GM23338 (cell line): Measurements from ENCODE around the gene GTF2H1. TPM values are rescaled to one million over a fixed set of nuclear protein-coding genes. Genes with fewer than 3 reads are reported as not detected.

Experiments used
- ATAC-seq: fragments of 200-7000 bp; cut with Tn5 transposase; 3 replicates; pipeline ENCODE4 v1.9.1; 2020
- DNase-seq: peaks from one replicate; pipeline ENCODE4 v3.0.0-alpha.2; 2015; ENCODE audit warnings: low spot score
- H2AFZ ChIP-seq: fragments of 200-600 bp; sonication (generic); 2 replicates; pipeline ENCODE4 v1.8.0; 2016; ENCODE audit warnings: antibody characterized with exemption, mild to moderate bottlenecking, moderate library complexity
- H3F3A ChIP-seq: fragments of 200-600 bp; sonication (generic); replicated peaks from 2 replicates; pipeline ENCODE4 v1.8.0; 2017; ENCODE audit warnings: antibody characterized with exemption, mixed run types, low read depth
- H3K27ac ChIP-seq: fragments of 200-600 bp; sonication (generic); 2 replicates; pipeline ENCODE4 v1.6.1; 2016; ENCODE audit warnings: low read depth
- H3K27me3 ChIP-seq: fragments of 200-600 bp; sonication (generic); 2 replicates; pipeline ENCODE4 v1.8.0; 2016; ENCODE audit warnings: mild to moderate bottlenecking, mixed run types, moderate library complexity; ENCODE audit not compliant: insufficient read depth
- H3K36me3 ChIP-seq: fragments of 200-600 bp; sonication (generic); 2 replicates; pipeline ENCODE4 v1.8.0; 2016; ENCODE audit warnings: mild to moderate bottlenecking; ENCODE audit not compliant: insufficient read depth
- H3K4me1 ChIP-seq: fragments of 200-600 bp; sonication (generic); 2 replicates; pipeline ENCODE4 v1.8.0; 2016; ENCODE audit warnings: mild to moderate bottlenecking, moderate library complexity; ENCODE audit not compliant: insufficient read depth
- H3K4me2 ChIP-seq: fragments of 200-600 bp; sonication (generic); 2 replicates; pipeline ENCODE4 v1.7.1; 2017; ENCODE audit warnings: mixed run types
- H3K4me3 ChIP-seq: fragments of 200-600 bp; sonication (generic); 2 replicates; pipeline ENCODE4 v1.6.1; 2016; ENCODE audit warnings: mixed run types
- H3K79me2 ChIP-seq: fragments of 200-600 bp; sonication (generic); replicated peaks from 2 replicates; pipeline ENCODE4 v1.8.0; 2017; ENCODE audit warnings: mild to moderate bottlenecking; ENCODE audit not compliant: insufficient read depth
- H3K9me2 ChIP-seq: fragments of 200-600 bp; sonication (generic); 2 replicates; pipeline ENCODE4 v1.8.0; 2017; ENCODE audit not compliant: insufficient read depth
- H4K20me1 ChIP-seq: fragments of 200-600 bp; sonication (generic); replicated peaks from 2 replicates; pipeline ENCODE4 v1.8.0; 2017; ENCODE audit warnings: mild to moderate bottlenecking; ENCODE audit not compliant: insufficient read depth
- H3K27ac Mint-ChIP-seq: 2 replicates; pipeline ENCODE4 v1.8.0; 2020; ENCODE audit warnings: inconsistent platforms, mild to moderate bottlenecking, moderate library complexity, mixed read lengths
- H3K27me3 Mint-ChIP-seq: 3 replicates; pipeline ENCODE4 v1.8.0; 2022; ENCODE audit warnings: low read depth, mild to moderate bottlenecking, moderate library complexity, mixed read lengths, inconsistent platforms; ENCODE audit not compliant: insufficient read depth, poor library complexity
- H3K36me3 Mint-ChIP-seq: 3 replicates; pipeline ENCODE4 v1.8.0; 2021; ENCODE audit warnings: low read depth, mild to moderate bottlenecking, inconsistent platforms, moderate library complexity, mixed read lengths
- H3K4me1 Mint-ChIP-seq: 3 replicates; pipeline ENCODE4 v1.8.0; 2020; ENCODE audit warnings: mild to moderate bottlenecking, inconsistent platforms, mixed read lengths
- H3K4me3 Mint-ChIP-seq: 3 replicates; pipeline ENCODE4 v1.8.0; 2021; ENCODE audit warnings: moderate library complexity, mild to moderate bottlenecking, inconsistent platforms, mixed read lengths
- H3K9me3 Mint-ChIP-seq: 3 replicates; pipeline ENCODE4 v1.8.0; 2020; ENCODE audit warnings: moderate library complexity, mild to moderate bottlenecking, inconsistent platforms, mixed read lengths
- EZH2 ChIP-seq: fragments of 200-600 bp; sonication (generic); IDR thresholded peaks from one replicate; pipeline ENCODE4 v1.8.0; 2017; ENCODE audit warnings: antibody characterized with exemption, mild to moderate bottlenecking, low read depth; ENCODE audit not compliant: unreplicated experiment
- NANOG ChIP-seq: IDR thresholded peaks from 2 replicates; pipeline ENCODE4 v1.6.1; 2016; ENCODE audit warnings: antibody characterized with exemption, borderline replicate concordance
- POLR2AphosphoS5 ChIP-seq: IDR thresholded peaks from 2 replicates; pipeline ENCODE4 v1.6.1; 2016; ENCODE audit warnings: antibody characterized with exemption, low read depth
- polyA plus RNA-seq: library from polyadenylated mRNA; unstranded; fragments of >200 nt; fragmentation: Nextera tagmentation; extraction: Ambion mirVana; gene quantifications from 2 replicates; pipeline ENCODE4 v1.2.1, GENCODE V29; 2016
- total RNA-seq: library from RNA; depleted of rRNA; stranded (reverse); fragments of >200 nt; shearing (Covaris generic); gene quantifications from 2 replicates; pipeline ENCODE4 v1.2.3, GENCODE V29; 2014
- TF ChIP-seq, protein P1 (sequence below): fragments of 250-450 bp; sonication (Bioruptor Pico); IDR thresholded peaks from 2 replicates; pipeline ENCODE4 v1.5.0; 2020; ENCODE audit warnings: mild to moderate bottlenecking, moderate library complexity
- TF ChIP-seq, protein P2 (sequence below): IDR thresholded peaks from one replicate; pipeline ENCODE4 v1.6.1; 2018; ENCODE audit warnings: antibody characterized with exemption; ENCODE audit not compliant: unreplicated experiment

The GTF2H1 gene
- total and polyA plus RNA-seq, 2 experiments from 2014 or later = 16.5 to 43.6 TPM

DNA sequence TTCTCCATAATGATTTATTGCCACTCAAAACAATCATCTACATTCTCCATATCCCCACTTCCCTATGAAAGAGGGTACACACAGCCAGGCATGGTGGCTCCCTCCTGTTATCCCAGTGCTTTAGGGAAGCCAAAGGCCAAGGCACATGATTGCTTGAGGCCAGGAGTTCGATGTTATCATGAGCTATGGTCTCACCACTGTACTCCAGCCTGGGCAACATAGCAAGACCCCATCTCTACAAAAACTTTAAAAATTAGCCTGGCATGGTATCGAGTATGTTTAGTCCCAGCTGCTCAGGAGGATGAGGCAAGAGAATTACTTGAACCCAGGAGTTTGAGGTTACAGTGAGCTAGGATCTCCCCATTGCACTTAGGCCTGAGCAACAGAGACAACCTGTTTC is 6.5 kb upstream of the GTF2H1 start (continued):
- TF ChIP-seq, protein P1, sequence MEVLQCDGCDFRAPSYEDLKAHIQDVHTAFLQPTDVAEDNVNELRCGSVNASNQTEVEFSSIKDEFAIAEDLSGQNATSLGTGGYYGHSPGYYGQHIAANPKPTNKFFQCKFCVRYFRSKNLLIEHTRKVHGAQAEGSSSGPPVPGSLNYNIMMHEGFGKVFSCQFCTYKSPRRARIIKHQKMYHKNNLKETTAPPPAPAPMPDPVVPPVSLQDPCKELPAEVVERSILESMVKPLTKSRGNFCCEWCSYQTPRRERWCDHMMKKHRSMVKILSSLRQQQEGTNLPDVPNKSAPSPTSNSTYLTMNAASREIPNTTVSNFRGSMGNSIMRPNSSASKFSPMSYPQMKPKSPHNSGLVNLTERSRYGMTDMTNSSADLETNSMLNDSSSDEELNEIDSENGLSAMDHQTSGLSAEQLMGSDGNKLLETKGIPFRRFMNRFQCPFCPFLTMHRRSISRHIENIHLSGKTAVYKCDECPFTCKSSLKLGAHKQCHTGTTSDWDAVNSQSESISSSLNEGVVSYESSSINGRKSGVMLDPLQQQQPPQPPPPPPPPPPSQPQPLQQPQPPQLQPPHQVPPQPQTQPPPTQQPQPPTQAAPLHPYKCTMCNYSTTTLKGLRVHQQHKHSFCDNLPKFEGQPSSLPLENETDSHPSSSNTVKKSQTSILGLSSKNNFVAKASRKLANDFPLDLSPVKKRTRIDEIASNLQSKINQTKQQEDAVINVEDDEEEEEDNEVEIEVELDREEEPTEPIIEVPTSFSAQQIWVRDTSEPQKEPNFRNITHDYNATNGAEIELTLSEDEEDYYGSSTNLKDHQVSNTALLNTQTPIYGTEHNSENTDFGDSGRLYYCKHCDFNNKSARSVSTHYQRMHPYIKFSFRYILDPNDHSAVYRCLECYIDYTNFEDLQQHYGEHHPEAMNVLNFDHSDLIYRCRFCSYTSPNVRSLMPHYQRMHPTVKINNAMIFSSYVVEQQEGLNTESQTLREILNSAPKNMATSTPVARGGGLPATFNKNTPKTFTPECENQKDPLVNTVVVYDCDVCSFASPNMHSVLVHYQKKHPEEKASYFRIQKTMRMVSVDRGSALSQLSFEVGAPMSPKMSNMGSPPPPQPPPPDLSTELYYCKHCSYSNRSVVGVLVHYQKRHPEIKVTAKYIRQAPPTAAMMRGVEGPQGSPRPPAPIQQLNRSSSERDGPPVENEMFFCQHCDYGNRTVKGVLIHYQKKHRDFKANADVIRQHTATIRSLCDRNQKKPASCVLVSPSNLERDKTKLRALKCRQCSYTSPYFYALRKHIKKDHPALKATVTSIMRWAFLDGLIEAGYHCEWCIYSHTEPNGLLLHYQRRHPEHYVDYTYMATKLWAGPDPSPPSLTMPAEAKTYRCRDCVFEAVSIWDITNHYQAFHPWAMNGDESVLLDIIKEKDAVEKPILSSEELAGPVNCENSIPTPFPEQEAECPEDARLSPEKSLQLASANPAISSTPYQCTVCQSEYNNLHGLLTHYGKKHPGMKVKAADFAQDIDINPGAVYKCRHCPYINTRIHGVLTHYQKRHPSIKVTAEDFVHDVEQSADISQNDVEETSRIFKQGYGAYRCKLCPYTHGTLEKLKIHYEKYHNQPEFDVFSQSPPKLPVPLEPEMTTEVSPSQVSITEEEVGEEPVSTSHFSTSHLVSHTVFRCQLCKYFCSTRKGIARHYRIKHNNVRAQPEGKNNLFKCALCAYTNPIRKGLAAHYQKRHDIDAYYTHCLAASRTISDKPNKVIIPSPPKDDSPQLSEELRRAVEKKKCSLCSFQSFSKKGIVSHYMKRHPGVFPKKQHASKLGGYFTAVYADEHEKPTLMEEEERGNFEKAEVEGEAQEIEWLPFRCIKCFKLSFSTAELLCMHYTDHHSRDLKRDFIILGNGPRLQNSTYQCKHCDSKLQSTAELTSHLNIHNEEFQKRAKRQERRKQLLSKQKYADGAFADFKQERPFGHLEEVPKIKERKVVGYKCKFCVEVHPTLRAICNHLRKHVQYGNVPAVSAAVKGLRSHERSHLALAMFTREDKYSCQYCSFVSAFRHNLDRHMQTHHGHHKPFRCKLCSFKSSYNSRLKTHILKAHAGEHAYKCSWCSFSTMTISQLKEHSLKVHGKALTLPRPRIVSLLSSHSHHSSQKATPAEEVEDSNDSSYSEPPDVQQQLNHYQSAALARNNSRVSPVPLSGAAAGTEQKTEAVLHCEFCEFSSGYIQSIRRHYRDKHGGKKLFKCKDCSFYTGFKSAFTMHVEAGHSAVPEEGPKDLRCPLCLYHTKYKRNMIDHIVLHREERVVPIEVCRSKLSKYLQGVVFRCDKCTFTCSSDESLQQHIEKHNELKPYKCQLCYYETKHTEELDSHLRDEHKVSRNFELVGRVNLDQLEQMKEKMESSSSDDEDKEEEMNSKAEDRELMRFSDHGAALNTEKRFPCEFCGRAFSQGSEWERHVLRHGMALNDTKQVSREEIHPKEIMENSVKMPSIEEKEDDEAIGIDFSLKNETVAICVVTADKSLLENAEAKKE (CRISPR knock-in tag) = no peak
- no peak for TF ChIP-seq NANOG

GRCh38 chr11:18317551-18317950 is 4.8 kb upstream of the GTF2H1 start:
- no peaks in the 10 kb centered on the region for H3K9me2 ChIP-seq
- no peak for DNase-seq
- Mint-ChIP-seq H3K27me3 (peaks cover 7% of the 10 kb centered on the region), H3K4me1 (peaks cover 14% of the 10 kb centered on the region; the same call in 2 of the 3 replicates), H3K27ac (no peak overlapping the region), H3K4me3 (no peak overlapping the region), H3K36me3 (peaks cover 9% of the 10 kb centered on the region; the same call in 2 of the 3 replicates), H3K9me3 (no peaks in the 10 kb centered on the region)
- H3K79me2 ChIP-seq = peaks cover 90% of the 10 kb centered on the region
- no peak overlapping the region for H3K27ac ChIP-seq
- ATAC-seq = no peak
- no peaks in the 10 kb centered on the region for H3K27me3 ChIP-seq
- no peaks in the 10 kb centered on the region; the same call in none of the 2 replicates for H4K20me1 ChIP-seq
- H3K4me1 ChIP-seq = peaks cover 11% of the 10 kb centered on the region
- no peak overlapping the region for H3K4me3 ChIP-seq
- H3F3A ChIP-seq = no peaks in the 10 kb centered on the region
- H3K36me3 ChIP-seq = peaks cover 4% of the 10 kb centered on the region; the same call in 1 of the 2 replicates
- no peak overlapping the region for H2AFZ ChIP-seq
- no peak overlapping the region for H3K4me2 ChIP-seq
- TF ChIP-seq EZH2 = no peak
- TF ChIP-seq, protein P1 (CRISPR knock-in tag) = no peak
- TF ChIP-seq, protein P2, sequence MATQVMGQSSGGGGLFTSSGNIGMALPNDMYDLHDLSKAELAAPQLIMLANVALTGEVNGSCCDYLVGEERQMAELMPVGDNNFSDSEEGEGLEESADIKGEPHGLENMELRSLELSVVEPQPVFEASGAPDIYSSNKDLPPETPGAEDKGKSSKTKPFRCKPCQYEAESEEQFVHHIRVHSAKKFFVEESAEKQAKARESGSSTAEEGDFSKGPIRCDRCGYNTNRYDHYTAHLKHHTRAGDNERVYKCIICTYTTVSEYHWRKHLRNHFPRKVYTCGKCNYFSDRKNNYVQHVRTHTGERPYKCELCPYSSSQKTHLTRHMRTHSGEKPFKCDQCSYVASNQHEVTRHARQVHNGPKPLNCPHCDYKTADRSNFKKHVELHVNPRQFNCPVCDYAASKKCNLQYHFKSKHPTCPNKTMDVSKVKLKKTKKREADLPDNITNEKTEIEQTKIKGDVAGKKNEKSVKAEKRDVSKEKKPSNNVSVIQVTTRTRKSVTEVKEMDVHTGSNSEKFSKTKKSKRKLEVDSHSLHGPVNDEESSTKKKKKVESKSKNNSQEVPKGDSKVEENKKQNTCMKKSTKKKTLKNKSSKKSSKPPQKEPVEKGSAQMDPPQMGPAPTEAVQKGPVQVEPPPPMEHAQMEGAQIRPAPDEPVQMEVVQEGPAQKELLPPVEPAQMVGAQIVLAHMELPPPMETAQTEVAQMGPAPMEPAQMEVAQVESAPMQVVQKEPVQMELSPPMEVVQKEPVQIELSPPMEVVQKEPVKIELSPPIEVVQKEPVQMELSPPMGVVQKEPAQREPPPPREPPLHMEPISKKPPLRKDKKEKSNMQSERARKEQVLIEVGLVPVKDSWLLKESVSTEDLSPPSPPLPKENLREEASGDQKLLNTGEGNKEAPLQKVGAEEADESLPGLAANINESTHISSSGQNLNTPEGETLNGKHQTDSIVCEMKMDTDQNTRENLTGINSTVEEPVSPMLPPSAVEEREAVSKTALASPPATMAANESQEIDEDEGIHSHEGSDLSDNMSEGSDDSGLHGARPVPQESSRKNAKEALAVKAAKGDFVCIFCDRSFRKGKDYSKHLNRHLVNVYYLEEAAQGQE = no peak
- no peak for TF ChIP-seq NANOG
- TF ChIP-seq POLR2AphosphoS5 = no peak
